GM21619 (cell line): ENCODE measurements around the gene LRRIQ1.
A peak's percentile ranks its signal among the peaks of the same experiment; 100 is the strongest.
"Not testable (repeated sequence)": the region's sequence is repeated elsewhere in the genome, so short reads cannot be mapped to it uniquely, and the experiment has no call there.

Experiments
- ATAC-seq: cut with Tn5 transposase; IDR thresholded peaks from one replicate; pipeline ENCODE4 v1.9.1; 2021; ENCODE audit not compliant: unreplicated experiment

LRRIQ1 gene

GRCh38 chr12:85190728-85191127 lies 154.6 kb downstream of the LRRIQ1 start:
- no peak for ATAC-seq

GRCh38 chr12:85203809-85204208 lies 167.7 kb downstream of the LRRIQ1 start:
- ATAC-seq: not testable (repeated sequence)

GRCh38 chr12:85206543-85206942 lies 170.4 kb downstream of the LRRIQ1 start:
- no peak for ATAC-seq

GRCh38 chr12:85224339-85224738 lies 188.2 kb downstream of the LRRIQ1 start:
- not testable (repeated sequence) for ATAC-seq

GRCh38 chr12:85225501-85225900 lies 189.3 kb downstream of the LRRIQ1 start:
- no peak for ATAC-seq

GRCh38 chr12:85237327-85237726 lies 201.2 kb downstream of the LRRIQ1 start:
- no peak for ATAC-seq

- no peak for ATAC-seq
These were observed 208.4 kb downstream of the LRRIQ1 start for GRCh38 chr12:85244561-85244960.

GRCh38 chr12:85253853-85254252 lies 217.7 kb downstream of the LRRIQ1 start:
- no peak for ATAC-seq

- no peak for ATAC-seq
These were observed 221.5 kb downstream of the LRRIQ1 start for GRCh38 chr12:85257671-85258070.

- no peak for ATAC-seq
These were observed 224.3 kb downstream of the LRRIQ1 start for GRCh38 chr12:85260447-85260846.

- ATAC-seq: no peak
These were observed 224.7 kb downstream of the LRRIQ1 start for GRCh38 chr12:85260896-85261295.

- ATAC-seq: no peak
These were observed 230.2 kb downstream of the LRRIQ1 start for GRCh38 chr12:85266356-85266755.

- ATAC-seq: peak; percentile 66
These were observed 237.5 kb downstream of the LRRIQ1 start for GRCh38 chr12:85273381-85274314.

- ATAC-seq: no peak
These were observed 238.1 kb downstream of the LRRIQ1 start for GRCh38 chr12:85274315-85274651.

- ATAC-seq: no peak
These were observed 239.2 kb downstream of the LRRIQ1 start for GRCh38 chr12:85275374-85275773.

GRCh38 chr12:85277191-85277590 lies 241.0 kb downstream of the LRRIQ1 start:
- ATAC-seq: no peak

GRCh38 chr12:85277900-85278597 lies 241.9 kb downstream of the LRRIQ1 start:
- no peak for ATAC-seq

GRCh38 chr12:85278598-85279448 lies 242.7 kb downstream of the LRRIQ1 start:
- ATAC-seq: no peak

GRCh38 chr12:85279449-85280164 lies 243.5 kb downstream of the LRRIQ1 start:
- no peak for ATAC-seq

- ATAC-seq: no peak
These were observed 244.2 kb downstream of the LRRIQ1 start, which contains the start of gene ALX1 for GRCh38 chr12:85280165-85280983. Gene ALX1, plus strand, starts transcription at chr12:85280220. Its CDS starts 42 bp downstream, at chr12:85280262.
